HEK293 (cell line): ENCODE data around the gene MYL3.

Source experiments
- CTCF ChIA-PET: fragments of 350-600 bp; formaldehyde crosslinking; extraction: SDS; loops from one replicate; lab custom pipeline; 2021; ENCODE audit warnings: antibody characterized with exemption; lab: Yijun Ruan, JAX
- POLR2A ChIA-PET: fragments of 300-600 bp; formaldehyde crosslinking; extraction: SDS; loops from one replicate; lab custom pipeline; 2020; ENCODE audit warnings: antibody characterized with exemption, inconsistent platforms; lab: Yijun Ruan, JAX
- H3K27ac ChIP-seq: fragments of 200-500 bp; sonication (Bioruptor generic); 2 replicates; pipeline ENCODE4 v1.5.1; 2014; ENCODE audit warnings: low read depth, low read length, control low read depth, inconsistent platforms; ENCODE audit errors: extremely low read depth
- H3K36me3 ChIP-seq, 2 experiments: fragments of 200-500 bp in 1 of 2; sonication (Bioruptor generic) in 1 of 2; 1 replicate in 1 of 2; 2 replicates in 1 of 2; pipeline ENCODE4 v1.5.1; 2014 to 2017; ENCODE audit warnings: inconsistent platforms in 2 of 2, low read length in 2 of 2; ENCODE audit not compliant: control insufficient read depth in 2 of 2, insufficient read depth in 1 of 2
- H3K4me1 ChIP-seq: fragments of 200-500 bp; sonication (Bioruptor generic); 2 replicates; pipeline ENCODE4 v1.5.1; 2014; ENCODE audit warnings: mild to moderate bottlenecking, low read length, inconsistent platforms; ENCODE audit not compliant: control insufficient read depth, insufficient read depth
- H3K4me3 ChIP-seq: 2 replicates; pipeline ENCODE4 v1.5.1; 2011; ENCODE audit warnings: low read depth, mild to moderate bottlenecking, control low read depth, low read length, moderate library complexity
- H3K9me3 ChIP-seq: fragments of 200-500 bp; sonication (Bioruptor generic); 2 replicates; pipeline ENCODE4 v1.5.1; 2014; ENCODE audit warnings: low read depth, low read length, inconsistent platforms; ENCODE audit not compliant: control insufficient read depth, insufficient read depth
- HIC1 ChIP-seq: fragments of 450-650 bp; formaldehyde crosslinking; IDR thresholded peaks from 2 replicates; pipeline ENCODE4 v1.5.1; 2016; ENCODE audit warnings: missing biosample characterization, missing genetic modification characterization
- KLF1 ChIP-seq: fragments of 450-650 bp; formaldehyde crosslinking; IDR thresholded peaks from 2 replicates; pipeline ENCODE4 v1.5.1; 2016; ENCODE audit warnings: missing biosample characterization, missing genetic modification characterization
- SP2 ChIP-seq: fragments of 450-650 bp; formaldehyde crosslinking; IDR thresholded peaks from 2 replicates; pipeline ENCODE4 v1.5.1; 2016; ENCODE audit warnings: missing biosample characterization, missing genetic modification characterization
- TCF7L2 ChIP-seq: IDR thresholded peaks from 2 replicates; pipeline ENCODE4 v1.6.1; 2011; ENCODE audit warnings: low read depth, mild to moderate bottlenecking, inconsistent platforms, low read length, moderate library complexity, borderline replicate concordance
- ZBTB10 ChIP-seq: fragments of 450-650 bp; formaldehyde crosslinking; IDR thresholded peaks from 2 replicates; pipeline ENCODE4 v1.5.1; 2016; ENCODE audit warnings: missing biosample characterization, missing genetic modification characterization
- ZEB2 ChIP-seq: fragments of 450-650 bp; formaldehyde crosslinking; IDR thresholded peaks from 2 replicates; pipeline ENCODE4 v1.5.1; 2016; ENCODE audit warnings: missing biosample characterization, missing genetic modification characterization
- ZFP3 ChIP-seq: fragments of 450-650 bp; formaldehyde crosslinking; IDR thresholded peaks from 2 replicates; pipeline ENCODE4 v1.5.1; 2016; ENCODE audit warnings: low read depth, missing biosample characterization, missing genetic modification characterization
- ZNF10 ChIP-seq: fragments of 450-650 bp; formaldehyde crosslinking; IDR thresholded peaks from 2 replicates; pipeline ENCODE4 v1.5.1; 2017; ENCODE audit warnings: missing biosample characterization, missing genetic modification characterization
- ZNF132 ChIP-seq: fragments of 450-650 bp; formaldehyde crosslinking; IDR thresholded peaks from 2 replicates; pipeline ENCODE4 v1.5.1; 2017; ENCODE audit warnings: missing biosample characterization, missing genetic modification characterization, borderline replicate concordance
- ZNF146 ChIP-seq: fragments of 450-650 bp; formaldehyde crosslinking; IDR thresholded peaks from 2 replicates; pipeline ENCODE4 v1.5.1; 2016; ENCODE audit warnings: missing biosample characterization, missing genetic modification characterization
- ZNF157 ChIP-seq: fragments of 450-650 bp; formaldehyde crosslinking; IDR thresholded peaks from 2 replicates; pipeline ENCODE4 v1.5.1; 2016; ENCODE audit warnings: missing biosample characterization, missing genetic modification characterization
- ZNF202 ChIP-seq: fragments of 450-650 bp; formaldehyde crosslinking; IDR thresholded peaks from 2 replicates; pipeline ENCODE4 v1.5.1; 2016; ENCODE audit warnings: missing biosample characterization, missing genetic modification characterization, borderline replicate concordance
- ZNF248 ChIP-seq: fragments of 450-650 bp; formaldehyde crosslinking; IDR thresholded peaks from 2 replicates; pipeline ENCODE4 v1.5.1; 2017; ENCODE audit warnings: missing biosample characterization, missing genetic modification characterization
- ZNF311 ChIP-seq: fragments of 450-650 bp; formaldehyde crosslinking; IDR thresholded peaks from 2 replicates; pipeline ENCODE4 v1.5.1; 2017; ENCODE audit warnings: missing biosample characterization, missing genetic modification characterization, borderline replicate concordance
- ZNF350 ChIP-seq: fragments of 450-650 bp; formaldehyde crosslinking; IDR thresholded peaks from 2 replicates; pipeline ENCODE4 v1.5.0; 2017; ENCODE audit warnings: missing biosample characterization, mild to moderate bottlenecking, missing genetic modification characterization
- ZNF404 ChIP-seq: fragments of 450-650 bp; formaldehyde crosslinking; IDR thresholded peaks from 2 replicates; pipeline ENCODE4 v1.5.1; 2017; ENCODE audit warnings: missing biosample characterization, missing genetic modification characterization
- ZNF473 ChIP-seq: fragments of 450-650 bp; formaldehyde crosslinking; IDR thresholded peaks from 2 replicates; pipeline ENCODE4 v1.5.1; 2017; ENCODE audit warnings: missing biosample characterization, missing genetic modification characterization
- ZNF48 ChIP-seq: fragments of 450-650 bp; formaldehyde crosslinking; IDR thresholded peaks from 2 replicates; pipeline ENCODE4 v1.5.1; 2016; ENCODE audit warnings: missing biosample characterization, missing genetic modification characterization
- ZNF549 ChIP-seq: fragments of 450-650 bp; IDR thresholded peaks from 2 replicates; pipeline ENCODE4 v1.5.1; 2018; ENCODE audit warnings: missing biosample characterization, missing genetic modification characterization, mild to moderate bottlenecking, inconsistent platforms, moderate library complexity
- ZNF585B ChIP-seq: fragments of 450-650 bp; formaldehyde crosslinking; IDR thresholded peaks from 2 replicates; pipeline ENCODE4 v1.5.1; 2016; ENCODE audit warnings: missing biosample characterization, missing genetic modification characterization
- ZNF624 ChIP-seq: fragments of 450-650 bp; formaldehyde crosslinking; IDR thresholded peaks from 2 replicates; pipeline ENCODE4 v1.5.1; 2017; ENCODE audit warnings: missing biosample characterization, missing genetic modification characterization
- ZNF626 ChIP-seq: fragments of 450-650 bp; sonication (Bioruptor Pico); formaldehyde crosslinking; IDR thresholded peaks from 2 replicates; pipeline ENCODE4 v1.5.1; 2018; ENCODE audit warnings: missing biosample characterization, missing genetic modification characterization, inconsistent platforms
- ZNF629 ChIP-seq: fragments of 450-650 bp; formaldehyde crosslinking; IDR thresholded peaks from 2 replicates; pipeline ENCODE4 v1.5.1; 2017; ENCODE audit warnings: missing biosample characterization, missing genetic modification characterization
- ZSCAN18 ChIP-seq: fragments of 450-650 bp; formaldehyde crosslinking; IDR thresholded peaks from 2 replicates; pipeline ENCODE4 v1.5.1; 2016; ENCODE audit warnings: missing biosample characterization, missing genetic modification characterization

Gene MYL3

GRCh38 chr3:46831841-46832240 lies 31.4 kb downstream of the MYL3 start (continued):
- TF ChIP-seq ZNF157 (tag by site-specific recombination) (no peak), ZNF549 (tag by site-specific recombination) (no peak), ZNF404 (tag by site-specific recombination) (no peak)
- TF ChIP-seq, all 188 proteins: peak for 0

- Histone ChIP-seq H3K4me1 (no peaks in the 10 kb centered on the region), H3K36me3 (no peaks in the 10 kb centered on the region), H3K27ac (no peak overlapping the region), H3K9me3 (no peaks in the 10 kb centered on the region), H3K4me3 (no peak overlapping the region)
- TF ChIP-seq ZBTB10 (no peak), ZNF146 (tag by site-specific recombination) (no peak)
- ChIA-PET CTCF (no interaction called here), POLR2A (no interaction called here)
Measured at GRCh38 chr3:46831316-46831715, 31.9 kb downstream of the MYL3 start.

GRCh38 chr3:46830801-46831200 lies 32.4 kb downstream of the MYL3 start:
- POLR2A ChIA-PET = no interaction called here
- H3K9me3 ChIP-seq = no peaks in the 10 kb centered on the region
- H3K27ac ChIP-seq = no peak overlapping the region
- no peaks in the 10 kb centered on the region for H3K4me1 ChIP-seq
- H3K4me3 ChIP-seq = no peak overlapping the region
- no peaks in the 10 kb centered on the region for H3K36me3 ChIP-seq
- no peak for TF ChIP-seq ZNF10
- no peak for TF ChIP-seq TCF7L2
- no peak for TF ChIP-seq ZNF132 (tag by site-specific recombination)
- no peak for TF ChIP-seq ZEB2 (tag by site-specific recombination)
- TF ChIP-seq ZNF350 = no peak
- no peak for TF ChIP-seq ZNF624 (tag by site-specific recombination)
- TF ChIP-seq HIC1 (tag by site-specific recombination) = no peak
- no peak for TF ChIP-seq ZNF626
- TF ChIP-seq ZNF48 (tag by site-specific recombination) = no peak
- TF ChIP-seq ZNF202 (tag by site-specific recombination) = no peak
- TF ChIP-seq ZNF311 = no peak
- TF ChIP-seq ZBTB10 = no peak
- TF ChIP-seq ZNF585B (tag by site-specific recombination) = no peak
- no peak for TF ChIP-seq ZNF473
- TF ChIP-seq SP2 (tag by site-specific recombination) = no peak
- no peak for TF ChIP-seq ZFP3 (tag by site-specific recombination)
- no peak for TF ChIP-seq KLF1 (tag by site-specific recombination)
- TF ChIP-seq ZNF248 (tag by site-specific recombination) = no peak
- no peak for TF ChIP-seq ZSCAN18 (tag by site-specific recombination)
- no peak for TF ChIP-seq ZNF629
- CTCF ChIA-PET = no interaction called here
